Fibroblast of skin of left quadriceps (primary cell): Measurements from ENCODE around the gene SELENOM.

Experiments
- DNase-seq, 2 experiments: peaks; one replicate each; pipeline ENCODE4 v3.0.0-alpha.2; 2013; ENCODE audit warnings: low read depth in 2 of 2

SELENOM gene, protein sequence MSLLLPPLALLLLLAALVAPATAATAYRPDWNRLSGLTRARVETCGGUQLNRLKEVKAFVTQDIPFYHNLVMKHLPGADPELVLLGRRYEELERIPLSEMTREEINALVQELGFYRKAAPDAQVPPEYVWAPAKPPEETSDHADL

DNA sequence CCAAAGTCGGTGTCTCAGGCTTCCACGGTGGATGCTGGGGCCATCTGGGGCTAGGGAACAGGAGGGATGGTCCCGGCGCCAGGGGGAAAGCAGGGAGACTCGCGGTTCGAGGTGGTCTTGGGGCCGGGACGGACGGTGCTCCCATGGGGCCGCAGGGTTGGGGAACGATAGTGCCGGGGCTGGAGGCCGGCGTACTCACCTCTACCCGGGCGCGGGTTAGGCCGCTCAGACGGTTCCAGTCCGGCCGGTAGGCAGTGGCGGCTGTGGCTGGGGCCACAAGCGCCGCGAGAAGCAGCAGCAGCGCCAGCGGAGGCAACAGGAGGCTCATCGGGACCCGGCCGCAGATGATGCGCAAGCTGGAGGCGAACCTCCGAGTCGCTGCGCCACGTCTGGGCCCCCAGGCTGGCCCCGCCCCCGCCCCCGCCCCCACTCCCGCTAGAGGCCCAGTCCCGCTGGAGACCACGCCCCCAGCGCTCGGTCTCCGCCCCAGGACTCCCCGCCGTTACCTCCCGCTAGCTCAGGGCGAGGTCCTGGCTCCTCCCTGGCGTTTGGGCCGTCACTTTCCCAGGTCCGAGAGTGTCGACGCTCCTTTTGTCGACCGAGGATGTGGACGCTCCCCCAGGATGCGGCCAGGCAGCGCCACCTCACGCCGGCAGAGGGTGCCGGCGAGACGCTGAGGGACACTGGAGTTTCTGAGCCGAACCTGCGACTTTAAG, at the start of gene SELENOM:
TSS of gene SELENOM (minus strand) at position 391 of the 716 bp plus-strand sequence. CDS start at position 328, 63 bp downstream.
- peak; percentile 98 for DNase-seq

DNA sequence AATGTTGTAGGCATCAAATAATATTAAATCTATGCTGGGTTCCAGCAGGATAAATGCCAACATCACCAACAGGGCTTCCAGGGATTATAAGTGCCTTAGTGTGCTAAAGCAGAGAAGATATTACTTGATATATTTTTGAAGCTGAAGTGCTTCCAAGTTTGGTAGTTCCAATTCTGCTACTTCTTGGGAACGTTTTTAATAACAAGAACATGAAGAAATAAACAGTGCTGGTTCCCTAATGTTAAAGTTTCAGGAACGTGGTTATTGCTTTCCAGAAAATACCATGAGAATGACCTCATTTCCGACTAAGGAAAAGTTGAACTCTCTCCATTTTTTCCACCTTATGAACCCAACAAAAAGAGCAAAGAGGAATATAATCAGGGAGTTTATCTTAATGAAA, 48.1 kb upstream of the SELENOM start:
- no peak for DNase-seq

DNA sequence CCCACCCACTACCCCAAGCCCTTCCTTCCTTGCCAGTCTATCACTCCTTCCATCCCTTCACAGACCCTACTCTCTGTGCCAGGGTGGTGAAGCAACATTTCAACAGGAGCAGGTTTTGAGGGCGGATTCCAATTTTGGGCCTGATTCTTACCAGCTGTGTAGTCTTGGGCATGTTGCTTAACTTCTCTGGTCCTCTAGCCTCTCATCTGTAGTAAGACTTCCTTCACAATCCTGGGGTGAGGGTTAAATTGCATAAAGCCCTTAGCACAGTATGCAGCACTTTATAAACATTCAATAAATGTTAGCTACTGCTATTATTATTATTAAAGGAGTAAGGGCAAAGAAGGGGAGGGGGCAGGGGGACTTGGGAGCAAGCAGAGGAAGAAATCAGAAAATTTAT, 47.6 kb upstream of the SELENOM start:
- DNase-seq: no peak

DNA sequence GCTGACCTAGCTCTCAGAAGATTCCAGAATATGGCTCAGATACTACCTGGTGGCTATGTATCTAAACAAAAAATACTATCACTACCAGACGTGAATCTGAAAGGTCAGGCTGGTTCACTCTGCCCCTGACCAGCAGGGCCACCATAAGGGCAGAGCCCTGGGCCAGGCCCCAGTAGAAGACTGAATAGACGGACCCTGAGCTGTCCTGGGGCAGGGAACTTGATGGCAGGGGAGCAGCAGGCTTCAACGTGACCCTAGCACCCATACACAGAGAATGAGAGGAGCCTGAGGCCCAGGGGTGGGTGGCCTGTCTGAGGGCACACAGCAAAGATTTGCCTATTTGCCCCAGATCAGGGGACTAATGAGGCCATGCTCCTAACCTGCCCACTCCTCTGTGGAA, 46.0 kb upstream of the SELENOM start:
- no peak for DNase-seq

DNA sequence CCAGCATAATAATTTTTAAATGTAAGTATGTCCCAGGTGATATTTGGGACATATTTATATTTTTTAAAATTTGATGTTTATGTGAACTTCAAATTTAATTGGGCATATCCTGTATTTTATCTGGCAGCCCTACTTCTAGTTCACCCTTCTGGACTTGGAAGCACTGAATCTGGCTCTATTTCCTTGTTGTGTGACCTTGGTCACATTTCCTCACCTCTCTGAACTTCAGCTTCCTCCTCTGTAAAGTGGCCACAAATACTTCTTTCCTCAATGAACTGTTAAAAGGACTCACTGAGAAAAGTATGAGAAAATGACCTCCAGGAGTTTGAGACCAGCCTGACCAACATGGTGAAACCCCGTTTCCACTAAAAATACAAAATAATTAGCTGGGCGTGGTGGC, 44.5 kb upstream of the SELENOM start:
- no peak for DNase-seq

DNA sequence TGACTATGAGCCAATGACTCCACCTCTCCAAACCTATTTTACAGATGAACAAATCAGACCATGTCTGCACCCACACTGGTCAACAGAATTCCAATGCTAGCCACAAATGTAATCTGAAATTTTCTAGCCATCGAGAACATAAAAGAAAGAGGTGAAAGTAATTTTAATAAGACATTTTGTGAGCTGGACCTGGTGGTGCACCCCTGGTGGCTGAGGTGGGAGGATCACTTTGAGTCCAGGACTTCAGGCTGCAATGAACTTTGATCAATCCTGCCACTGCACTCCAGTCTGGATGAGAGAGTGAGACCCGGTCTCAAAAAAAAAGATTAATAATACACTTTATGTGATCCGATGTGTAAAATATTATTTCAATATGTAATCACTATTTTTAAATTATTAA, 43.2 kb upstream of the SELENOM start:
- DNase-seq: no peak

DNA sequence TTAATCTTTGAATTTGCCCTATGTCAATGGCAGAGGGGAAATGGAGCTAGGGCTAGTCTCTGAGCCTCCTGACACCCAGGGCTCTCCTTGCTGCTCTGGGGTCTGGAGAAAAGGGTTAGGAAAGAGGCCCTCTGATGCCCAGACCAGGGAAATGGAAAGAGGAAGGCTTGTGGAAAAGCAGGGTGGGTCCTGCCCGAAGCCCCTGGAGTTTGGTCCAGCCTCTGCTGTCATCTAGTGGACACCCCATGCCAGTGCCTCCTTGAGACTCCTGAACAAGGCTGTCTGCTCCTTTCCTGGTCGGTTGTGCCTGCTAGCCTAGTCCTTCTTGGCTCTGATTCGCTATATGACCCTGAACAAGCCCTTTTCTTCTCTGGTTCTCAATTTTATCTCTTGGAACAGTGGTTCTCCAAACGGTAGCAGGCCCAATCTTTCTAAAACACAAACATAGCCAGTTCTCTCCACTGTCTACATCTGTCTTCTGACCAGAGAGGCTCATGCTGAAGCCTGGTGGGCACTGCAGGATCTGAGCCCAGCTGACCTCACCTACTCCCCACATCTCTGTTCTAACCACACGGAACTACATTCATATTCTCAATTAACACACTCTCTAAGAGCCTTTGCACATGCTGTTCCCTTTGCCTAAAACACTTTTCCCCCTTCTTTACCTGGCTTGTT, 41.7 kb upstream of the SELENOM start:
- DNase-seq: peak; percentile 45 to 46

DNA sequence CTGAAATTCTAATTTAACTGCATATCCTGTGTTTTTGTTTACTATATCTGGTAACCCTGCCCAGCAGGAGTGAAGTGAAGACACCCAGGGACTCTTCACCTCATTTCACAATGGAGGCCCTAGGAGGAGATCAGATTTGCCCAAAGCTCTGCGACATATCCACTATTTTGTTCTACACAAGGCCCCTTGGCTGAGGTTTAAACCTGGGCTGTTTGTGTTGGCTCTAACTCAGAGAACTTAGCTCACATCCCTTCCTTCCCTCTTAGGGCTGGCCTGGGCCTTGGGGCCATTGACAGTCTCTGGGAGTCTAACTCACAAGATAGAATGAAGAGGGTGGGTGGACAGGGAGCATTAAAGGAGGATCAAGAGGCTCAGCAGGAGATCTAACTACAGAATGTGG, 41.1 kb upstream of the SELENOM start:
- no peak for DNase-seq

DNA sequence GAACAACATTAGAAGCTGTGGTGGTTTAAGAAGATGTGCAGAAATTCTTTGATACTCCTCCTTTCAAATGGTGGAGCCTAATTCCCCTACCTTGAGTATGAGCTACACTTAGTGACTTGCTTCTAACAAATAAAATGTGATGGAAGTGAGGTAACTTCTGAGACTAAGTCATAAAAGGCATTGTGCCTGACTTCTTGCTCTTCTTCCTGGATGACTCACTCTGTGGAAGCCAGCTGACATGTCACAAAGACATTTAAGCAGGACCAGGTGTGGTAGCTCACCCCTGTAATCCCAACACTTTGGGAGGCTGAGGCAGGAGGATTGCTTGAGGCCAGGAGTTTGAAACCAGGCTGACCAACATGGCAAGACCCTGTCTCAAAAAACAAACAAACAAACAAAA, 36.9 kb upstream of the SELENOM start:
- no peak for DNase-seq

DNA sequence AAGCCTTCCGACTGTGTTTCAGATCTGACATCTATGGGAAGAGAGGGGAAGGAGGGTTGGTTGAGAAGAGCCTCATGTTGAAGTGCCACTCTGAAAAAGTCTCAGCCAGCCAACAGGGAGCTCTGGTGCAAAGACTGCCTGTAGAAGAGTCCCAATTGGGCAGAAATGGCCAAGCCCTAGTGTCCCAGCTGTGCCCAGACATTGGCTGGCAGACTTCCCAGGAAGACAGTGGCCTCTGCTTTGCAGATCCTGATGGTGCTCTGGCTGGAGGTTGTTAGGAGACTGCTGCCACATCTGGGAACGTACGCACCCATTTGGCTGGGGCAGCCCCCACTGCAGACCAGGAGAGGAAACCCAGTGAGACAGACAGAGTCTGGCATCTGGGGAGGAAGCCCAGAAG, 36.2 kb upstream of the SELENOM start:
- DNase-seq: no peak

DNA sequence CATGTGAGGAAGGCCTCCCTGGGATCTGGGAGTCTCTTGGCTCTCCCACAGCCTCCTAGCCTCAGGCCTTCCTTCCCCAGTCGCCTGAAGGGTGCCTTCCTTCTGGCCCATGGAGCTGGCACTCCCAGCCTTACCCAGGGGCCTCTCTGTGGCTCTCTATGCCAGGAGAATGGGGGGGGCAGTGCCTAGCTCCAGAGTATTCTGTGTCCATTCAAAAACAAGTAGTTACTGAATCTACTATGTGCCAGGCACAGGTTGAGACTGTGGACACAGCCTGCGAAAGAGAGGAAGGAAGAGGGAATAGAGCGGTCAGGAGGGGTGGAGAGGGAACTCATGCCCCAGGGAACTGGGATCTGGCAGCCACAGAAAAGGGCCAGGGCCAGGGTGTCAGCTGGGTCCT, 35.7 kb upstream of the SELENOM start:
- no peak for DNase-seq

DNA sequence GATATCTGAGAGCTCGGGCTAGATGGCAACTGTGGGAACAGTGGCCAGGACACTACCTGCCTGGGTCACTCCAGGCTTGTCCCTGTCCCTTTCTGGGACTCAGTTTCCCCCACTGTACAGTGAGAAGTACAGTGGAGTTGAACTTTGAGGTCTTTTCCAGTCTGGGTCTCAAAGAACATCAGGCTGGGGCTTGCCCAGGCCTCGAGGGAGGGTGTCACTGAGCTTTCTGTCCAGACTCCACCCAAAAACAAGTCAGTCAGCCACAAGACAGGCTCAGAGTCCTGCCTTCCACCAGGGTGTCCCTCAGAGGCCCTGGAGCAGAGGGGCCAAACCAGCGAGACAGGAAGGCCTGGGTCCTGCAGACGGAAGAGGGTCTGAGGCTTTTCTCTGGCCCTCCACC, 34.9 kb upstream of the SELENOM start:
- no peak for DNase-seq

DNA sequence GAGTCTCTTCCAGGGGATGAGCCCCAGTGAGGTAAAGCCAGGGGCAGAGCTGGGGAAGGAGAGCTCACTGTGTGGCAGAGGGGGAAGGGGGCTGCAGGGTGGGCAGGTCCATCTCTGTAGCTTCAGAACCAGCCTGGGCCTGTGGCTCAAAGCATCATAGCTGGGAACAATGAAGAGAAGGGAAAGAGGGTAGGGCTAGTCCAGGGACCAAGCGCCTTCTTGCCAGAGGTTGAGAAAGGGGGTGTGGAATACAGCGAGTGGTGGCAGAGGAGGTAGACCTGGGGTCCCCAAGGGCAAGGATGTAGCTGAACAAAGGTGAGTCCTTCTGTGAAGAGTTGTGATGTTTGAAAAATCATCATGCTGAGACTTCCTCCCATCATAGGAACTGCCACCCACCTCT, 34.2 kb upstream of the SELENOM start:
- no peak for DNase-seq

DNA sequence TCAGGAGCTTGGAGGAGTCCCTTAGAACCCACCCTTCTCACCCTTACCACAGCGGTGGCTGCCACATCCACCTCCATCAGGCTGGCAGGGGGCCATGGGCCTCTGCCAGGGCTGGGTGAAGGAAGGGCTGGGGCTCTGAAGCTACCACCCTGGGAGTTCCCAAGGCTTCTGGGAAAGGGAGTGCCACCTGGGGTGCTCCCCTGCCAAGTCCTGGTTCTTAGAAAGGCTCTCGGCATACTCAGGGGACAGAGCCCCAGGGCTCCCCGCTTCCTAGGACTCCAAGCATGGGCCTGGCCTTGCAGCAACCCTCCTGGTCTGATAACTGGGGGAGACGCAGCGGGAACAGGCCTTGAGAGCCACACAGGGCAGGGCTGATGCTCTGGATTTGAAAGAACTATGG, 33.4 kb upstream of the SELENOM start:
- no peak for DNase-seq

DNA sequence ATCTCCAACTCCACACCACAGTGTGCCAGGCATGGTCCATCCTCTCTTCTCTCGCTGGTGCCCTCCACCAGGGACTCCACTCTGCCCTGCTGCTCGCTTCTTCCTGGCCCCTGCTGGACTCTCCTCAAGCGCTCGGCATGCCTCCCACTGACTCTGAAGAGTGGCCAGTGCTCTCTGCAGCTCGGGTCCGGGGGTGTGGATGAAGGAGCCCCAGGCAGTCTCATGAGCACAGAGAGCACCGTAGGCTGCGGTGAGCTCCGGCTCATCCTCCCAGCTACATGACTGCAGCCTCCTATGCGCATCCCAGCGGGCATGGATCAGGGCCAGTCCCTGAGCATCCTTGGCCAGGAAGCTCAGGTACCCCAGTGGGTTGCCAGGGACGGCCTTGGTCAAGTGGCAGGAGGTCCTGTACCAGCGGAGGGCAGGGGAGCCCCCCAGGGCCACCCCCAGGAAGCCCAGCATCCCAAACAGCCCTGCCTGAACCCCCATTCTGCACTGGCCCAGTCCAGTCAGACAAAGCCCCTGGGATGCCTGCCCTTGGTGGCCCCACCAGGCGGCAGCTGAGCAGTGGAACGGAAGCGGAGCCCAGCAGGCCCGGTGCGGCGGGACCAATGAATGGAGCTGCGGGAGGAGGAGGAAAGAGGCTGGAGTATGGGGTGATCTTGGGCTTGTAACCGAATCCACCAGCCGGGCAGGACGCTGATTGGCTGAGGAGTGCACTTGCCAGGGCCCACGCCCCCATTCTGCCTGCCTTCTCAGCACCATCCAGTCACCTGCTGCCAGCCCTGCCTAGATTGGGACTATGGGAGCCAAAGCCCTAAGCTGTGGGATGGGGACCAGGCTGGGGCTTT, 32.7 kb upstream of the SELENOM start, which contains the start of gene PLA2G3:
TSS of gene PLA2G3 (minus strand) at position 643 of the 851 bp plus-strand sequence. CDS start at position 489, 154 bp downstream.
- peak in 1 of 2 experiments; percentile 14 for DNase-seq

DNA sequence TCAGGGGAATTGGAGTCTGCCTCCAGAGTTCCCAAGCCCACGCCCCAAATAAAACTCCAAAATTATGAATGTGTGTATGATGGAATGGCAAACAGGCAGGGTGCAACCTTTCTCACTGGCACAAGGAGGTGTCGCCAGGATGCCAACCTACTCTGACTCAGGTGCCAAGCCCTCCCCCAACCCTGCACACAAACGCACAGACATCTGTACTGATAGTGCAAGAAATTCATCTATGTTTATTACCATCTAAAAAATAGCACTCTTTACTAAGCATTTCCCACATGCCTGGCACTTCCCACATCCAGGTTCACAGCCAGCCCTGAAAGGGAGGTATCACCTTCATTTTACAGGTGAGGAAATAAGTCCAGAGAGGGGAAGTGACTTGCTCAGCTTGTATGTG, 31.7 kb upstream of the SELENOM start:
- DNase-seq: no peak

DNA sequence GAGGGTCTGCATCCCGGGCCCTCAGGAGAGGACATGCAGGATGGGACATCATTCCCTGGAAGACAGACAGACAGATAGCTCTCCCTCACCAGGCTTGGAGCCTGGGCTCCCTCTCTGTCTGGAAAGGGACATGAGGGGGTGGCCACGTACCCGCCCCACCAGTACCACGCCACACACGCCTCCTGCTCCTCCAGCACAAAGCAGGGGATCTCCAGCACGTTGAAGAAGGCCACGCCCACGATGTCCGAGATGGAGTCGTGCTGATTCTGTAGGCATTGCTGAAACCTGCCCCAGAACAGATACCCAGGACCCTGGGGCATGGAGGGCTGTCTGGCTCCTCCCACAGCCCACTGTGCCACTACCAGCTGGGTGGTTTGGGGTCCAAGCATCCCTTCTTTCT, 30.8 kb upstream of the SELENOM start:
- DNase-seq: no peak

DNA sequence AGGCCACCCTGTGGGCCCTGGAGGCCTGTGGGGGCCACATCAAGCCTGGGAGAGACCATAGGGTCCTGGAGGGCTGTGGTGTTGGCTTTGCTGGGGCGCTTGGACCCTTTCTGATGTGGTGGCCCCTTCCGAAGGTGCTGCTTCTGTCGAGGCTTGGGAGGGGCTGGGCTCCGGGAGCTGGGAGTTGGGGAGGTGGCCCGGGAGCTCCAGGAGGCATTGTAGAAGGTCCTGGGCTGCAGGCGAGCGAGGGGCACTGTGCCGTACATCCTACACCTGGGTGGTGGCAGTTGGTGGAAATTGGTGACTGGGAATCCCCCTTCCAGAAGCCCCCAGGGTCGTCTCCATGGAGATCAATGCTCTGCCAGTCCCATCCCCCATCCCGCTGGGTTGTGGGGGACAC, 30.4 kb upstream of the SELENOM start:
- DNase-seq: no peak

DNA sequence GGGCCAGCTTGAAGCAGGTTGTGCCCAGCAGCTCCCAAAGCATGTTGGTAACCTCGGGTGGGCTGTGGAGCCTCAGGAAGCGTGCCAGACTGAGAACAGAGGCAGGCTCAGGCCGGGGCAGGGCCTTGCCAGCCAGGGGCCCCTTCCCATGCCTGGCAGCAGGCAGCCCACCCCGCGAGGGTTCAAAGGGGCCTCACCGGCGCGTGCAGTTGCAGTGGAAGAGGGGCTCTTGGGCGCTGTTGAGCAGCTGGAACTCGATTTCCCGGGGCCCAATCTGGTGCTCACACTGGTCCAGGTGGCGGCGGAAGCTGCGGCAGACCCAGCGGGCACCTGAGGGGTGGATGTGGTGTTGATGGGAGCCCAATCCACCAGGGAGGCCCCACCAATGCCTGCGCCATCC, 29.3 kb upstream of the SELENOM start:
- no peak for DNase-seq

DNA sequence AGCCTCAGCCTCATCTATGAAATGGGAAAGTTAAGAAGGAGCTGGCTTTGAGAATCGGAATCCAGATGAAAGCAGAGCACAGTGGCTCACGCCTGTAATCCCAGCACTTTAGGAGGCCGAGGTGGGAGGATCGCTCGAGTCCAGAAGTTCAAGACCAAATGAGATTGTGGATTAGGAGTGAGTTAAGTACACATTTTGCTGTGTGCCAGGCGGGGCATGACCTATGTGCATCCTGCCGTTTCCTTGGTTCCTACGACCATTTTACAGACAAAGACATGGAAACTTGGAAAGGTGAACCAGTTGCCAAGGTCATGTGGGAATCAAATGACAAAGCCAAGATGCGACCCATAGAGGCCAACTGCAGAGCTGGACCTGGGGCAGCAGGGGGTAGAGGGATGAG, 28.8 kb upstream of the SELENOM start:
- DNase-seq: no peak

DNA sequence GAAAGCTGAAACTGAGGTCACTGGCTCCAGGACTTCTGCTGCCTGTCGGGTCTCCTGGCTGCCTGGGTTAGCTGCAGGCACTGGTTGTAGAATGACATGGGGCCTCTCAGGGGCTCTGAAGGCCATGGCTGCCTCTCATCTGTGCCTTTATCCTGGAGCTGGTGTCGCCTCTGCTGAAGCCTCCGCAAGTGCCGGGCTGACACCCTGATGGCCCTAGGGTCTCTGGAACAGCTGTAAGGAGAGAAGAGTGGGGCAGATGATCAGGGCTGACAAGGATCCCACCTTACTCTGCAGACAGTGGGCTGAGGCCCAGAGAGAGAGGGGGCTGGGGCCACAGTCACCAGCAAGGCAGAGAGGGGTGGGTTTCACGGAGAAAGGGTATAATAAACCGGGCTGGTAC, 28.3 kb upstream of the SELENOM start:
- no peak for DNase-seq

DNA sequence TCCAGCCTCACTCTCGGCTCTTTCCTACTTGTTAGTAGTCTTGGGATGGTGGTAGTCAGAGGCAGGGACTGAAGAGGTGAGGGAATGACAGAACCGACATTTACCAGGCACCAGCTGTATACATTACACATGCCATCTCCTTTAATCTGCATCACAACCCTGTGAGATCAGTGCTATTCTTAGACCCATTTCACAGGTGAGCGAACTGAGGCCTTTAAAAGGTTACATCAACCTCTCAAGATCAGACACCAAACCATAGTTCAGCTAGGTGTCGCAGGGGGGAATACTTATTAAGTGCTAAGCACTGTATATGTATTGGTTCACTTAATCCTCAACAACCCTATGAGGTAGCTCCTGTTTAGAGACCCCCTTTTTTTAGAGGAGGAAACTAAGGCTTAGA, 27.3 kb upstream of the SELENOM start:
- DNase-seq: no peak
